Measurements from ENCODE around the gene ST3GAL3.

DNA sequence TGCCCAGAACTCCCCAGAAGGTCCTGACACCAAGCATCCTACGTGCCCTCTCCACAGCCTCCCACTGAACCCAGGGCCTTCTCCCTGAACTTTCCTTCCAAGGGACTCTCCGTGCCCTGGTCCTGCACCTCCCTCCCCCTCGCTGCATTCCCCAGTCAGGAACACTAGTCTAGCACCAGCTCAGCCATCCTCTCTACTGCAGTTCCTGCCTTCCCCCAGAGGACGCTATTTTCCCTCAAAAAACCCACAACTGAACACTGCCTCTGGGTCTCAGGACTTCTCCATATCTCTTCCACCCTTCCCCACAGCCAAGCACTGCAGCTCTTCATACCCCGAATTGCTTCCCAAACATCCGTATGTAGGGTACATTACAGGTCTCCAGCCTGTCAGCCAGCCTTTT lies 213.7 kb downstream of the ST3GAL3 start:
- TF ChIP-seq CTCF (IDR thresholded peaks at IDR 0.05) (no peak), POLR2A (IDR thresholded peaks at IDR 0.05) (no peak)

All from Peyer's patch (tissue), 4 donors.